Vagina (tissue), 2 donors: ENCODE data around the gene CNTNAP1.

ENCODE experiments used
- POLR2AphosphoS5 ChIP-seq, 2 donors: sonication (generic); formaldehyde crosslinking; IDR thresholded peaks; one replicate each; pipeline ENCODE4 v1.9.0; 2017; ENCODE audit warnings: antibody characterized with exemption in 2 of 2, mild to moderate bottlenecking in 2 of 2, low read depth in 1 of 2; ENCODE audit not compliant: insufficient read depth in 1 of 2
- TF ChIP-seq, protein P1 (sequence below), 3 experiments: fragments of 450-650 bp in 2 of 3; fragments of 200-600 bp in 1 of 3; sonication (generic) in 1 of 3; IDR thresholded peaks; one replicate each; pipeline ENCODE4 v1.5.1; 2017 to 2019; ENCODE audit warnings: antibody characterized with exemption in 3 of 3, mild to moderate bottlenecking in 2 of 3, moderate library complexity in 2 of 3

DNA sequence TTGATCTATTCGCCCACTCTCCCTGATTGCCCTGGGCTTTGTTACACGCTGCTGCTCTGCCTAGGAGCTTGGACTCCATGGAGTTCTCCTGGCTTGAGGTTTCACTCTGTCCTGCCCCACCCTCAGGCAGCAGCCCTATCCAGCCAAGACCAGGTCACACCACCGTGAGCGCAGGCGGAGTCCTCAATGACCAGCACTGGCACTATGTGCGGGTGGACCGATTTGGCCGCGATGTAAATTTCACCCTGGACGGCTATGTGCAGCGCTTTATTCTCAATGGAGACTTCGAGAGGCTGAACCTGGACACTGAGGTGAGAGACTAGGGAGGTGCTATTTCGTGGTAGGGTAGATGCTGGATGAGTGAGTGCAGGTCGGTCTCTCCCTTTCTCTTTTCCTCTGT is 3.5 kb downstream of the CNTNAP1 start:
- TF ChIP-seq, protein P1, sequence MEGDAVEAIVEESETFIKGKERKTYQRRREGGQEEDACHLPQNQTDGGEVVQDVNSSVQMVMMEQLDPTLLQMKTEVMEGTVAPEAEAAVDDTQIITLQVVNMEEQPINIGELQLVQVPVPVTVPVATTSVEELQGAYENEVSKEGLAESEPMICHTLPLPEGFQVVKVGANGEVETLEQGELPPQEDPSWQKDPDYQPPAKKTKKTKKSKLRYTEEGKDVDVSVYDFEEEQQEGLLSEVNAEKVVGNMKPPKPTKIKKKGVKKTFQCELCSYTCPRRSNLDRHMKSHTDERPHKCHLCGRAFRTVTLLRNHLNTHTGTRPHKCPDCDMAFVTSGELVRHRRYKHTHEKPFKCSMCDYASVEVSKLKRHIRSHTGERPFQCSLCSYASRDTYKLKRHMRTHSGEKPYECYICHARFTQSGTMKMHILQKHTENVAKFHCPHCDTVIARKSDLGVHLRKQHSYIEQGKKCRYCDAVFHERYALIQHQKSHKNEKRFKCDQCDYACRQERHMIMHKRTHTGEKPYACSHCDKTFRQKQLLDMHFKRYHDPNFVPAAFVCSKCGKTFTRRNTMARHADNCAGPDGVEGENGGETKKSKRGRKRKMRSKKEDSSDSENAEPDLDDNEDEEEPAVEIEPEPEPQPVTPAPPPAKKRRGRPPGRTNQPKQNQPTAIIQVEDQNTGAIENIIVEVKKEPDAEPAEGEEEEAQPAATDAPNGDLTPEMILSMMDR (IDR thresholded peaks at IDR 0.05): no peak
- no peak for TF ChIP-seq POLR2AphosphoS5 (IDR thresholded peaks at IDR 0.05; ENCODE audit: insufficient read depth in 1 of 2, low read depth in 1 of 2)
